ENCODE data around the gene DSE. TPM values are rescaled to one million over a fixed set of nuclear protein-coding genes. Genes with fewer than 3 reads are reported as not detected.

DSE gene
- total RNA-seq, 1 donor from 2014 or later = 80.5 TPM

- Mint-ChIP-seq H3K27me3 (no peaks in the 10 kb centered on the region), H3K36me3 (peaks cover 27% of the 10 kb centered on the region), H3K27ac (no peak overlapping the region), H3K4me1 (ENCODE audit: unreplicated experiment) (peaks cover 17% of the 10 kb centered on the region), H3K9me3 (peaks cover 5% of the 10 kb centered on the region), H3K4me3 (no peak overlapping the region)
- TF ChIP-seq, protein P1, sequence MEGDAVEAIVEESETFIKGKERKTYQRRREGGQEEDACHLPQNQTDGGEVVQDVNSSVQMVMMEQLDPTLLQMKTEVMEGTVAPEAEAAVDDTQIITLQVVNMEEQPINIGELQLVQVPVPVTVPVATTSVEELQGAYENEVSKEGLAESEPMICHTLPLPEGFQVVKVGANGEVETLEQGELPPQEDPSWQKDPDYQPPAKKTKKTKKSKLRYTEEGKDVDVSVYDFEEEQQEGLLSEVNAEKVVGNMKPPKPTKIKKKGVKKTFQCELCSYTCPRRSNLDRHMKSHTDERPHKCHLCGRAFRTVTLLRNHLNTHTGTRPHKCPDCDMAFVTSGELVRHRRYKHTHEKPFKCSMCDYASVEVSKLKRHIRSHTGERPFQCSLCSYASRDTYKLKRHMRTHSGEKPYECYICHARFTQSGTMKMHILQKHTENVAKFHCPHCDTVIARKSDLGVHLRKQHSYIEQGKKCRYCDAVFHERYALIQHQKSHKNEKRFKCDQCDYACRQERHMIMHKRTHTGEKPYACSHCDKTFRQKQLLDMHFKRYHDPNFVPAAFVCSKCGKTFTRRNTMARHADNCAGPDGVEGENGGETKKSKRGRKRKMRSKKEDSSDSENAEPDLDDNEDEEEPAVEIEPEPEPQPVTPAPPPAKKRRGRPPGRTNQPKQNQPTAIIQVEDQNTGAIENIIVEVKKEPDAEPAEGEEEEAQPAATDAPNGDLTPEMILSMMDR (conservative IDR thresholded peaks at IDR 0.05) = no peak
- DNase-seq (ENCODE audit: extremely low spot score, unreplicated experiment) = no peak
These were observed 51.5 kb downstream of the DSE start for GRCh38 chr6:116422238-116422637.

- no peak overlapping the region for H3K27ac Mint-ChIP-seq
- H3K4me3 Mint-ChIP-seq = no peak overlapping the region
- peaks cover 17% of the 10 kb centered on the region for H3K4me1 Mint-ChIP-seq (ENCODE audit: unreplicated experiment)
- H3K27me3 Mint-ChIP-seq = no peaks in the 10 kb centered on the region
- no peak for DNase-seq (ENCODE audit: extremely low spot score, unreplicated experiment)
- H3K36me3 Mint-ChIP-seq = peaks cover 30% of the 10 kb centered on the region
- peaks cover 1% of the 10 kb centered on the region for H3K9me3 Mint-ChIP-seq
- TF ChIP-seq, protein P1 (conservative IDR thresholded peaks at IDR 0.05) = no peak
These were observed 53.3 kb downstream of the DSE start for GRCh38 chr6:116424001-116424400.

DNA sequence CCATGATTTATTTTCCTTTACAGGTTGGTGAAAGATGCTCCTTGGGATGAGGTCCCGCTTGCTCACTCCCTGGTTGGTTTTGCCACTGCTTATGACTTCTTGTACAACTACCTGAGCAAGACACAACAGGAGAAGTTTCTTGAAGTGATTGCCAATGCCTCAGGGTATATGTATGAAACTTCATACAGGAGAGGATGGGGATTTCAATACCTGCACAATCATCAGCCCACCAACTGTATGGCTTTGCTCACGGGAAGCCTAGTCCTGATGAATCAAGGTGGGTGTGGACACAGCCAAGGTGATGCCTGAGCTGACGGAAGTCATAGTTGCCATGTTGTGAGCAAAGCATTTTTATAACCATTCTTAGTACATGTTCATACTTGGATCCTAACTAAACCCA lies 55.8 kb downstream of the DSE start:
- H3K27me3 Mint-ChIP-seq = no peaks in the 10 kb centered on the region
- peaks cover 17% of the 10 kb centered on the region for H3K4me1 Mint-ChIP-seq (ENCODE audit: unreplicated experiment)
- H3K9me3 Mint-ChIP-seq = no peaks in the 10 kb centered on the region
- H3K36me3 Mint-ChIP-seq = peaks cover 40% of the 10 kb centered on the region
- TF ChIP-seq, protein P1 (conservative IDR thresholded peaks at IDR 0.05) = no peak
- no peak for DNase-seq (ENCODE audit: extremely low spot score, unreplicated experiment)
- H3K4me3 Mint-ChIP-seq = no peak overlapping the region
- no peak overlapping the region for H3K27ac Mint-ChIP-seq

- no peak overlapping the region for H3K27ac Mint-ChIP-seq
- peaks cover 46% of the 10 kb centered on the region for H3K36me3 Mint-ChIP-seq
- H3K4me1 Mint-ChIP-seq (ENCODE audit: unreplicated experiment) = peaks cover 5% of the 10 kb centered on the region
- TF ChIP-seq, protein P1 (conservative IDR thresholded peaks at IDR 0.05) = no peak
- no peaks in the 10 kb centered on the region for H3K27me3 Mint-ChIP-seq
- no peak for DNase-seq (ENCODE audit: extremely low spot score, unreplicated experiment)
- H3K4me3 Mint-ChIP-seq = no peak overlapping the region
- no peaks in the 10 kb centered on the region for H3K9me3 Mint-ChIP-seq
These were observed 58.4 kb downstream of the DSE start for GRCh38 chr6:116429111-116429510.

- H3K4me3 Mint-ChIP-seq = no peak overlapping the region
- H3K4me1 Mint-ChIP-seq (ENCODE audit: unreplicated experiment) = peaks cover 5% of the 10 kb centered on the region
- no peak overlapping the region for H3K27ac Mint-ChIP-seq
- DNase-seq (ENCODE audit: extremely low spot score, unreplicated experiment) = no peak
- H3K36me3 Mint-ChIP-seq = peaks cover 49% of the 10 kb centered on the region
- H3K27me3 Mint-ChIP-seq = no peaks in the 10 kb centered on the region
- H3K9me3 Mint-ChIP-seq = no peaks in the 10 kb centered on the region
- TF ChIP-seq, protein P1 (conservative IDR thresholded peaks at IDR 0.05) = no peak
These were observed 60.1 kb downstream of the DSE start for GRCh38 chr6:116430860-116431259.

Measured in type B pancreatic cell (in vitro differentiated cells).